Measurements from ENCODE around the gene PPP1R15A. TPM values are rescaled to one million over a fixed set of nuclear protein-coding genes. Genes with fewer than 3 reads are reported as not detected.
"Not testable (repeated sequence)": the region's sequence is repeated elsewhere in the genome, so short reads cannot be mapped to it uniquely, and the experiment has no call there.

Gene PPP1R15A
- total RNA-seq, 1 donor from 2014 or later: 23.6 TPM

- FAIRE-seq (no peak), DNase-seq (ENCODE audit: low spot score in 2 of 2) (no peak)
These were observed 13.1 kb upstream of the PPP1R15A start for GRCh38 chr19:48858984-48859710.

- DNase-seq (ENCODE audit: low spot score in 2 of 2) (no peak), FAIRE-seq (no peak)
These were observed 12.3 kb upstream of the PPP1R15A start for GRCh38 chr19:48859711-48860572.

GRCh38 chr19:48861313-48861712 lies 10.9 kb upstream of the PPP1R15A start:
- no peak for FAIRE-seq
- DNase-seq (ENCODE audit: low spot score in 2 of 2): no peak

- DNase-seq (ENCODE audit: low spot score in 2 of 2): no peak
- no peak for FAIRE-seq
These were observed 9.4 kb upstream of the PPP1R15A start for GRCh38 chr19:48862827-48863226.

- DNase-seq (ENCODE audit: low spot score in 2 of 2): no peak
- no peak for FAIRE-seq
These were observed 5.5 kb upstream of the PPP1R15A start for GRCh38 chr19:48866692-48867091.

GRCh38 chr19:48867123-48867745 lies 5.0 kb upstream of the PPP1R15A start:
- DNase-seq (ENCODE audit: low spot score in 2 of 2) (no peak), FAIRE-seq (no peak)

GRCh38 chr19:48867746-48868113 lies 4.5 kb upstream of the PPP1R15A start:
- no peak for DNase-seq (ENCODE audit: low spot score in 2 of 2)

GRCh38 chr19:48868114-48868886 lies 3.9 kb upstream of the PPP1R15A start, which contains the start of gene PLEKHA4:
Gene PLEKHA4, minus strand, starts transcription at chr19:48868617. Its CDS starts 997 bp downstream, at chr19:48867620.
- no peak for DNase-seq (ENCODE audit: low spot score in 2 of 2)
- FAIRE-seq: no peak

More at GRCh38 chr19:48867746-48868113, 4.5 kb upstream of the PPP1R15A start:
- FAIRE-seq: no peak

- no peak for FAIRE-seq
These were observed 2.2 kb upstream of the PPP1R15A start for GRCh38 chr19:48870048-48870447.

GRCh38 chr19:48871471-48872181 lies 595 bp upstream of the PPP1R15A start:
- FAIRE-seq; DNase-seq (ENCODE audit: low spot score in 2 of 2): not testable (repeated sequence)

More at GRCh38 chr19:48870048-48870447, 2.2 kb upstream of the PPP1R15A start:
- no peak for DNase-seq (ENCODE audit: low spot score in 2 of 2)

- FAIRE-seq (no peak), DNase-seq (ENCODE audit: low spot score in 2 of 2) (peak; percentile 65 to 78)
These were observed 759 bp downstream of the PPP1R15A start for GRCh38 chr19:48872884-48873475.

- FAIRE-seq (no peak), DNase-seq (ENCODE audit: low spot score in 2 of 2) (no peak)
These were observed 1.5 kb downstream of the PPP1R15A start for GRCh38 chr19:48873476-48874302.

- DNase-seq (ENCODE audit: low spot score in 2 of 2) (no peak), FAIRE-seq (no peak)
These were observed 2.3 kb downstream of the PPP1R15A start for GRCh38 chr19:48874303-48875135.

GRCh38 chr19:48876043-48876981 lies 4.1 kb downstream of the PPP1R15A start:
- not testable (repeated sequence) for DNase-seq (ENCODE audit: low spot score in 2 of 2); FAIRE-seq

GRCh38 chr19:48877855-48878195 lies 5.6 kb downstream of the PPP1R15A start:
- FAIRE-seq (no peak), DNase-seq (ENCODE audit: low spot score in 2 of 2) (no peak)

All from frontal cortex (tissue), 4 donors.